MV-4-11 (cell line): ENCODE measurements around the gene LCE5A.
"Not testable (repeated sequence)": the region's sequence is repeated elsewhere in the genome, so short reads cannot be mapped to it uniquely, and the experiment has no call there.

Source experiments
- DNase-seq: peaks from one replicate; lab custom pipeline; 2025; lab: John Stamatoyannopoulos, UW

The LCE5A gene, protein sequence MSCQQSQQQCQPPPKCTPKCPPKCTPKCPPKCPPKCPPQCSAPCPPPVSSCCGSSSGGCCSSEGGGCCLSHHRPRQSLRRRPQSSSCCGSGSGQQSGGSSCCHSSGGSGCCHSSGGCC

DNA sequence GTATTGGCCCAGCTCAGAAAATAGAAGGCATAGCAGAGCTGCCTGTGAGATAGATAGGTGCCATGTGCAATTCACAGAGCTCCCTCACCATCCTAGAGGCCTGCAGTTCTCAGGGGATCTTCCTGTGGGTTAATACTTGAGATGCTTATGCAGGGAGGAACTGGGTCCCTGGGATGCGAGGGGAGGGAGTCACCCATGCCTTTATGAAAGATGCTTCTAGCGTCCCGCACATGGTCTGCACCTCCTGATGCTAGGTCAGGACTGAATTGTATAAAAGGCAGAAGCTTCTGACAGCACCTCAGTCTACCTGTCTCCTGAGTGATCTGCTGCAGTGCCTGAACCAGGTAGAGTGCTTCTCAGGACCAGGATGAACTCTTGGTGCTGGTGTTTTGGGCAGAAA, at the start of gene LCE5A:
Gene LCE5A, plus strand, starts transcription at position 301 of the 400 bp plus-strand sequence. CDS start 732 bp downstream, outside the sequence.
- no peak for DNase-seq

DNA sequence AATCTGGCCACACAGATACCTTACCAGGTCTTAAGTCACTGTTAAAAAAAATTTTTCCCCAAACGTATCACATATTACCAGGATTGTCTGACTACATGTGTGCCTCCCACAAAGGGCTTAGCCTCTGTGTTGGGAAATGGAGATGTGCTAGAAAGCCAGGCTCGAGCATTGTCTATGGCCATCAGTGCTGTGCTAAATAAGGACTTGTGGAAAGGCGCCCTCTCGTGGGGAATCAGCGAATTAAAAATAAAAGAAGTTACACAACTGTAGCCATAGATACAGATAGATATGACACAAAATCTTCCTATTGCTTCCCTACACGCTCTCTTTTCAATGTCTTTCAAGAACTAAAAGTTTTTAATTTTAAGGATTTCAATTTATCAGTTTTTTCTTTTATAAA, 49.1 kb upstream of the LCE5A start:
- peak; percentile 88 for DNase-seq

DNA sequence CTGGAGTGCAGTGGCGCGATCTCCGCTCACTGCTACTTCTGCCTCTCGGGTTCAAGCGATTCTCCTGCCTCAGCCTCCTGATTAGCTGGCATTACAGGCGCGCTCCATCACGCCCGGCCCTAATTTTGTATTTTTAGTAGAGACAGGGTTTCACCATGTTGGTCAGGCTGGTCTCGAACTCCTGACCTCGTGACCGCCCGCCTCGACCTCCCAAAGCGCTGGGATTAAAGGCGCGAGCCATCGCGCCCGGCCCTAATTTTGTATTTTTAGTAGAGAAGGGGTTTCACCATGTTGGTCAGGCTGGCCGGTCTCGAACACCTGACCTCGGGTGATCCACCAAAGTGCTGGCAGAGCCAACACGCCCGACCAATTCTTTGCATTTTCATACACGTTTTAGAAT, 48.0 kb upstream of the LCE5A start:
- DNase-seq: no peak

DNA sequence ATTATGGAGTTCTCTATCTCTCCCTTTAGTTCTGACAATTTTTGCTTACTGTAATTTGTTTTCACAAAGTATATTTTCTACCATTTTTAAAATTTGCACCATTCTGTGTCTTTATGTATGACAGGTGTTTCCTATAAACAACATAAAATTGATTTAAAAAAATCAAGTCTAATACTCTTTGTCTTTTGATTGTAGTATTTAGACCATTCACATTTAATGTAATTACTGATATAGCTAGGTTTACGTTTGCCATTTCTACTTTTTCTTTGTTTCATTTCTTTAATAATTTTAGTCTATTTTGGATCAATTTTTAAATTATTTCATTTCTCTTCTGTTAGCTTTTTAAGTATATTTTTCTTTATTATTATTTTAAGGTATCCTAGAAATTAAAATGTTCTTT, 44.4 kb upstream of the LCE5A start:
- DNase-seq: no peak

DNA sequence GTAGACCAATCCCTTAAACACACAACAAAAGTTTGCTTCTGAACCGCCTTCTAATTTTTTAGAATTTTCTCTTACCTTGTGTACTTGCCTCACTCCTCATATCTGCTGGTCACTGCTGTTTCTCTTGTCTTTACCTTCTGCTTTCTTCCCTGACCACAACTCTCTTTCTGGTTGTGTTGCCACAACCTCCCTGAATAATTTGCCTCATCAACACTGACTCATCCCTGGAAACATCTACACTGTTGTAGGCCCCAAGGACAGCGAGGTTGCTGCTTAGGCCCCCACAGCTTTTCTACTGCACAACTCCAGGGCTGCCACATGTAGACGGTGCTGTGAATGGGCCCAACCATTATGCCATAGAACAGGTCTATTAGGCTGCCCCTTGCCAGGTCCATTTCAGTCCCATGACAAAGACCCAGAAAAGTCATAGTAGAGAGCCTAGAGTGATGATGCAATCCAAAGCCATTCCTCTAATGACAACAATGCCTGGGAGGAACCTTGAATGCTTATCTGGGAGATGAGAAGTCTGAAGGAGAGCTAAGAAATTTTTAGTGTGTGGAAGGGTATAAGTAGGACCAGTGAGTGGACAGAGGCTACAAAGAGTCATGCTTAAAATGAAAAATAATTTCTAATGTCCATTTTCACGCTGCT, 36.6 kb upstream of the LCE5A start:
- DNase-seq: peak; percentile 85

DNA sequence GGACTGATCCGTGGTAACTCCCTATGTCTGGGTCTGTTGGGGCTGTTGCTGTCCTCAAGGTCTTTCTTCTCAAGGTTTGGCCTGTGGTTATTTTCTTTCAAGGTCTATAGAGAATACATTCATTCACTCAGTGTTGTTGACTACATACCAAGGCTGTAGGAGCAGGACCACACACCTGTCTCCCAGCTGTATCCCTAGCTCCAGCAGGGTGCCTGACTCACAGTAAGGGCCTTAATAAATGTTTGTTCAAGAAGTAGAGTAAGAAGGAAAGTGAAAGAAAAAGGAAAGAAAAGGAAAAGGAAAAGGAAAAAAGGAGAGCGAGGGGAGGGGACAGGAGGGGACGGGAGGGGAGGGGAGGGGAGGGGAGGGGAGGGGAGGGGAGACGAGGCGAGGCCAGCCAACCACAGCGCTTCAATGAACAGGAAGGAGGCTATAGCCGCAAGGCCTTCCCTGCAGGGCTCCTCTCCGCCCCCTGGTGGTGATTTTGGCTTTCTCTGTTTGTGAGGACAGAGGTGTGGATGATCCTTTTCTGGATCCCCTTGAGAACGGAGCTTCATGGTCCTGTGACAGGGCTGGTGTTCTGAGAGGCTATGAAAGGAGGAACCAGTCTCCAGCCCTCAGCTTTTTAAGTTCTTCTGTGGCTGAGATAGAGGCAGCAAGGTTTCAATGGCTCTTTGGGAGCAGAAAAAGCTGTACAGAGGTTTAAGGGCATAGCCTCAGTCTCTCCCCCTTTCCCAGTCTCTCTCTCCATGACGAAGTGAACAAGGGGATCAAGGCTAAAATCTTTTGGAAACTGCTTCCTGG, 30.6 kb upstream of the LCE5A start:
- DNase-seq: peak; percentile 77

DNA sequence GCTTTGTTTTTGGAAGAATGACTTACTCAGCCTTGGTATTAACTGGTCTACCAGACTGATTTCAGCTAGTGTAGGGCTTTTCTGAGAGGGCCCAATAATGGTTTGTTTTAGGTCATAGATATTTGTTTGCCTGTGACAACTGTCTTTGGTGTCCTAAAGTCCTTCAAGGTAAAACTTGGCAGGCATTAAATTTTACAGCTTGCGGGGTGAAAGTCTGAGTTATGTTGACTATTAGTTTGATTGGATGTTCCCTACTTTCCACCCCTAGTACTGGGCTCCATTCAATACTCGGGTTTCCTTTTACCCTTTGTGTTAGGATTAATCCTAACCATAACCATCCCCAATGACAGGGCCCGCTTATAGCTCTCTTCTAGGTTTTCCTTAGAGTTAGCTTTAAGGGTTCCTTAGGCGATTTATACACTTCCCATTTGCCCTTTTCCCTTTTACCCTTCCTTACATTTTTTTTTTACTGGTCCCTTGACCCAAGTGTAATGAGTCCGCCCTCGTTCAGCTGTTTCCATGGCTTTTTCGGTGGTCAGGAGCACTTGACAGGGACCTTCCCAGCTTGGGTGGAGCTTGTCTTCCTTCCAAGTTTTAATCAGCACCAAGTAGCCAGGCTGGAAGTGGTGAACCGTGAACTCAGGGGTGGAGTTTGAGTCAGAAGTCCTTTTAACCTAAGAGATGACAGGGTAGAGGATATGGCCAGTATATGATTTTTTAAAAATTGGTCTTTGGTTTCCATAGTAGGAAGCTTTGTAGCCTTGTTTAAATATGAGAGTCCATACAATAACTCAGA, 28.5 kb upstream of the LCE5A start:
- DNase-seq: no peak

DNA sequence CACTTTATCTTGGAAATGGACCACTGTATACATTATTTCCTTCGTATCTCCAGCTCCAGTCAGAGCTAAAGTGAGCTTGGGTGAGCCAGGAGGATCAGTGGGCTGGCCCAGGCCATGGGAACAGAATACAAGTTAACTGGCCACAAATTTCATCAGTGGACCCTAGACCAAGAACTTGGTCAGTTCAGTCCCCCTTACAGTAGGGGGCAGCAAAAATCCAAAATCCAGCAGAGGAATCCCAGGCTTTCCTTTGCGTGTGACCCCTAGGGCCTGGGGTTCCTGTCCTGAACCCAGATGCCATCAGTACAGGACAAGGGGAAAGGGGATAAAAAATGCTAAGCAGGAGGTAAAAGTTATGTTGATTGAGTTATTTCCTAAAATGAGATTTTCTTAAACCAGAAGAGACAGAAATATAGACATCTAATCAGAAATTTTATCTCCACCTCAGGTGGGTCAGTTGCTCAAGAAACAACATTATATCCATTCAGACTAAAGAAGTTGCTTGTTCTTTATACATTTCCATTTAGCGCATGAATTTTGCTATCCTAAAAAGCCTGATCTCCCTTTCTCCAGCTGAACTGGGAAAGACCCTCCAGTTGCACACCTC, 24.1 kb upstream of the LCE5A start:
- no peak for DNase-seq

DNA sequence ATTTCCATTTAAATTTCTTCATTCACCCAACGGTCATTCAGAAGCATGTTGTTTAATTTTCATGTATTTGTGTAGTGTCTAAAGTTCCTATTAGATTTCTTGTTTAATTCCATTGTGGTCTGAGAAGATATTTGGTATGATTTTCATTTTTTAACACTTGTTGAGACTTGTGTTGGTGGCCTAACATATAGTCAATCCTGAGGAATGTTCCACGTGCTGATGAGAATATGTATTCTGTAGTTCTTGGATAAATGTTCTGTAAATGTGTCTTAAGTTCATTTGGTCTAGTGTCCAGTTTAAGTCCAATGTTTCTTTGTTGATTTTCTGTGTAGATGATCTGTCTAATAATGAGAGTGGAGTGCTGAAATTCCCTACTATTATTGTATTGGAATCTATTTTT, 22.7 kb upstream of the LCE5A start:
- DNase-seq: no peak

DNA sequence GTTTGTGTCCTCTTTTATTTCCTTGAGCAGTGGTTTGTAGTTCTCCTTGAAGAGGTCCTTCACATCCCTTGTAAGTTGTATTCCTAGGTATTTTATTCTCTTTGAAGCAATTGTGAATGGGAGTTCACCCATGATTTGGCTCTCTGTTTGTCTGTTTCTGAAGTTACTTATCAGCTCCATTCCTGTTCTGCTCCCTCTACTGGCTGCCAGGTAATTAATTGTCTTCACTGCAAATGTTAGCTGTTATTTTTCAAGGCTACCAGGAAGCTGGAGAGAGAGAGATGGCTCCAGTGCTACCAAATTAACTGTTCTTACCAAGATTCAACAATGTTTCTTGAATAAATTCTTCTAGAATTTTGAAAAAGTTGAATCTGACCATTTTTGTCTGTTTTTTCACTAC, 19.1 kb upstream of the LCE5A start:
- DNase-seq: not testable (repeated sequence)

DNA sequence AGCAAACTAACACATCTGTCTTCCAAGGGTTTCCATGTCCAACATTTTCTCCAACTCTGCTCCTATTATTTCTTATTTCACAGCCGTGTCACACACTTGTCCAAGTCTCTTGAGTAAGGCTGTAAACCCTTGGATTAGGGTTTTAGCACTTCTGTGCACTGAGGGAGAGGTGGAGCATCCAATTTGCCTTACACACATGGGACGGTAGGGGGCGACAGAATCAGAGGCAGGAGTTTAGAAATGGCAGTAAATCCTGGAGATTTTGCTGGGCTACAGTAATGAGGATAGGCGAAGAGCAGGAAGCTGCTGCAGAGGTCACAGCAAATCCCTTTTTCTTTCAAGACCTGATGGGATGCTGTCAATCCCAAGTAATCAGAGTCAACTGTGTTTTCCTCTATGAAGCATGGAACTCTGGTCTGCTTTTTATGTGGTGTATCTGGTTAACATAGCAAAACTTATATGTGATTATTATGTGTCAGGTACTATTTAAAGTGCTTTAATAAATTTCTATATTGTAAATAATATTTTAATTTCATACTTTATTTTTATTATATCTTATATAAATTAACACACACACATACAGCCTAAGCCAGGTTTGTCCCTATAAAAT, 15.4 kb upstream of the LCE5A start:
- DNase-seq: peak; percentile 12

DNA sequence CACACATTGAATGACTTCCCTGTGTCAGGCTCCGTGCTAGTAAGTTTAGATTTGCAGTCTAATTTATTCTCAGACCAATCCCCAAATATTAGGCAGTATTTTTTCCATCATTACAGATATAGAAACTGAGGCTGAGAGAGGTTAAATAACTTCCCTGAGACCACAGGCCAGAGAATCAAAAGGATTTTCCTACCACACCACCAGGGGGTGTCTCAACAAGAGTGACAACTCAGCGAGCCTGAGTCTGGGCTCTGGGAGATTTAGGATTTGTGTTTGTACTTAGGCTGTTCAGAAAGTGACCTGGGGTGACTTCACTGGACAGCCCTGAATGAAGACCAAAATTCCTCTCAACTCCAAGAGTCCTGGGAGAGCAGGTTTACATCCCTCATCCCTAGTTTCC, 13.3 kb upstream of the LCE5A start:
- DNase-seq: peak; percentile 12

DNA sequence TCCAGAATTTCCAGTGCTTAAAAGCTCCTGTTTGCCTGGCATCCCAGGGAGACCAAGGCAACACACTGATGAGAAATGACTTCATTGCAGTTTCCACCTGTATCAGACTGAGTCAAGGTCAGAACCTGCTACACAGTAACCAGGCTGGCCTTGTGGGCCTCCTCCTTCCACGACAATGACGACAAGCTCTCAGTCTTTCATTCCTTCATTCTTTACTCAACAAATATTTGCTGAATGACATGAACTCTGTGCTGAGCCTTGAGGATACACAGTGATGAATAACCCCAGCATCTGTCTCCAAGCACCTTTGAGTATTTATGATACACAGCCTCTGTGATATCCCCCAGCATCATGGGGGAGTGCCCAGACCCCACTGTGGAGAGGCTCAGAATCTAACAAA, 8.9 kb upstream of the LCE5A start:
- DNase-seq: no peak

DNA sequence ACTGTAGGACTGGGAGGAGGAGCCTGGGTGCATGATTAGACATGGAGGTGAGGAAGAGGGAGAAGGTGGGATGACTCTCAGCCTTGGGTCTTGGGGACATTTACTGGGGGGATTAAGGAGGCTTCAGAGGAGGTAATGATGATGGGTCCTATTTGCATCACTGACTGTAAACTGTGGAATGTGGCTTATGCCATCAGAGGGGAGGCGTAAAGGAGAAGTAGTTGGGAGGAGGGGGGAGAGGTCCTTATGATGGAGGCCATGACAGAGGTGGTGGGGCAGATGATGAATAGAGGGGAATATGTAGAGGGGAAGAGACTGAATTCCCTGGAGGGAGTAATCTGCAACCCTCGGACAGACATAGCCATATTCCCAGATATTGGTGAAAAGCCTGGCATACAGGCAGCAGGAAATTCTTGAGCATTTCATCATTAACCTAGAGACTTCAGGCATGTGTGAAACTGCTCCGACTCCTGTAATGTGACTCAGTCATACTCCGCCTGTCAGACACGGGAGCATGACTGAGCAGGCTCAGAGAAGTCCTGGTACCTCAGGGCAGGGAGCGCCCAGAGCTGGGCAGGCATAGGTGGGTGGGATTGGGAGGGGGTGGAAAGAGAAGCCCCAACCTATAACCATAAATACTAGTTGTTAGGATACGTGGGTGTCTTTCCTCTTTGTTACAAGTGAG, 8.0 kb upstream of the LCE5A start:
- DNase-seq: no peak

DNA sequence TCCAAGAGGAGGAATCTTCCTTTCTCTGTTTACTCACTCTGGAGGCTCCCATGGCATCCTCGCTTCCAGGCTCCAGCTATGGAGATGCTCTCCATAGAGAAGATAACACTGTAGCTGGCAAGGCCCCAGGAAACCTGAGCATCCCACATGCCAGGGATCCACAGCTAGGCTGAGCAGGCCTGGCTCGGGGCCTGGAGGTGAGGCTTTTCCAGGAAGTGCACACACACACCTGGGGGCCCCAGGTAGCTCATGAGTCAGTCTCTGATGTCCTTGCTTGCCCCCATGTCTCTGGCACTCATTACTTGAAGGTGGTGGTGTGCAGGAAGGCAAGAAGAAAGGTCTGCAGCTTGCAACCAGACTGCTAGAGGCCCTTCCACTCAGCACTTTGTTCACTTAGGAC, 5.5 kb upstream of the LCE5A start:
- no peak for DNase-seq

DNA sequence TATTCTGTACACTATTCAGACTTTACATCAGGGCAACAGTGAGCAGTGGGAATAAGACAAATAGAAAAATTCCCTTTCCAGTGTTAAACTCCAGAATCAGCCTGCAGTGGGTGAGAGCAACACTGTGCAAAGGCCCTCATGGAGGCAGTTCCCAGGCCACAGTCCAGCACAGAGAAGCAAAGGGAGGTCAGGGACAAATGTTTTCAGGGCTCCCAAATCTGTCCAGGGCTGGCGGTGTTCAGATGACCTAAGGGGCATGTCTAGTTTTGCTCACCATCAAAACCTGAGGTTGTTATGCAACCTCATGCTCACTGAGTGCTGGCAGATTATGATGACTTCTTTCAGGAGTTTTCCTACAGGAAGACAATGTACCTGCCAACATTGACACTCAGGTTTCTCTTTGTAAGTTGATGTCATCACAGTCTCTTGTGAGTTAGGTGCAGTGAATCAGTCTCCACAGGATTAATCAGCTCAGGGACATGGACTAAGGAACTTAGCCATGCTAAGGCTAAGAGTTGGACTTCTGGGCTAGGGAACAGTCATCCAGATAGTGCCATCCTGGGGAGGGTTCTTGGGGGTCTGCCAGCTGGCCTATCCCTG, 3.6 kb upstream of the LCE5A start:
- no peak for DNase-seq

DNA sequence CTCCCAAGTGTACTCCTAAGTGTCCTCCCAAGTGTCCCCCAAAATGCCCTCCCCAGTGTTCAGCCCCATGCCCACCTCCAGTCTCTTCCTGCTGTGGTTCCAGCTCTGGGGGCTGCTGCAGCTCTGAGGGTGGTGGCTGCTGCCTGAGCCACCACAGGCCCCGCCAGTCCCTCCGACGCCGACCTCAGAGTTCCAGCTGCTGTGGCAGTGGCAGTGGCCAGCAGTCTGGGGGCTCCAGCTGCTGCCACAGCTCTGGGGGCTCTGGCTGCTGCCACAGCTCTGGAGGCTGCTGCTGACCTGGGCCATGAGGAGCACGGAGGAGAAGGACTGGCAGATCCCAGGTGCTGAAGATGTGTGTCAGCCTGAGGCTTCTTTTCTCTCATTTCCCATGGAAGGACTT, 993 bp downstream of the LCE5A start:
- DNase-seq: no peak

DNA sequence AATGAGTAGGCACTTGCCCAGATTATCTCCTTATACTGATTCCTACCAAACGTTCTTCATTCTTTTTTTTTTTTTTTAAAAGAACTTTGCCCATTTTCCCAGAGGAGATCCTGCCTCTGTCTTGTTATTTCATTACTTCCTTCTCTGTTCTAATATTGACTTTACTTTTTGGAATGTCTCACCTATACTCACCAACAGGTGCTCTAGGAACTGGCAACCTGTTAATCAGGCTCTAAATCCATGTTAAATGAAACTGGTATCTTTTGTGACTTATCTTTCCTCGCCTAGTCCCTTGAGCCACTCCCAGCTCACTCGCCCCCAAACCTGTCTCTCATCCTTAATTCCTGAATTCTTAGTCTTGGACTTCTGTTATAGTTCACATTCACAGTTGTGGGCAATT, 2.5 kb downstream of the LCE5A start:
- DNase-seq: no peak

DNA sequence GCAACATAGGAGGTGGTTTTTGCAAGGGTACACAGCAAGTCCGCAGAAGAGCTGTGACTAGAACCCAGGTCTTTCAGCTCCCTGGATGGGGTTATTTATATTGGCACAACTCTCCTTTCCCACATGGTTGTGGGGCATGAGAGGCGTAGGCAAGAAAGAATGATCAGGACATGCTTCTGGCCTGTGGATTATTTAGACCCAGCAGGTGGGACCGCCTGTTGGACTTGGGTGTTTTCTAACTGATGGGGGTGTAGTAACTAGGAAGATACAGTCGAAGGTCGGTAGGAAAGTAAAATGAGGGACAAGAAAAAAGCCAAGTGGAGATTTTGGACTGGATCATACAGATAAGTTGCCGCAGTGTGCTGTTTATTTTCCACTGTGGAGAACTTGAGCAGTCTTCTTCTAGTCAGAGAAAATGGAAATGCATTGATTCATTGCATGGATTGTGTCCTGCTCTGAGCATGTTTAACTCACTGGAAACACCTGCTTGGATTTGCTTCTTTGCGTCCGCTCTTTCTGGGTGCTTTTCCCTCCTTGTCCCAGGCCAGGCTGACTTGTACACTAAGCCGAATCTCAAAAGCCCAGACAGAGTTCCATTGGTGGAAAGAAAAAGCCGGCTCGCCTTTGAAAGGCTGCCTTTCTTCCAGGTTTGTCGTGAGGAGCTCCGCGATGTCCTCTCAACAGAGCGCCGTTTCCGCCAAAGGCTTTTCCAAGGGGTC, 4.3 kb downstream of the LCE5A start:
- DNase-seq: no peak

DNA sequence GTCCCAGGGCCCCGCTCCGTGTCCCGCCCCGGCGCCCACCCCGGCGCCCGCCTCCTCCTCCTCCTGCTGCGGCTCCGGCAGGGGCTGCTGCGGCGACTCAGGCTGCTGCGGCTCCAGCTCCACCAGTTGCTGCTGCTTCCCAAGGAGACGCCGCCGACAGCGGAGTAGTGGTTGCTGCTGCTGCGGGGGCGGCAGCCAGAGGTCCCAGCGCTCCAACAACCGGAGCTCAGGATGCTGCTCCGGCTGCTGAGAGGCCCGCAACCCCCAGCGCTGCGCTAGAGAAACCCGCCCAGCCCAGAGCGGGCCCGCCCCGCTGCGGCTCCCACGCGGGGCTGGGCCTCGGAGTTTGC, 4.8 kb downstream of the LCE5A start:
- DNase-seq: no peak
